ENCODE data around the gene ADRB2. TPM values are rescaled to one million over a fixed set of nuclear protein-coding genes. Genes with fewer than 3 reads are reported as not detected.

ADRB2 gene
- total RNA-seq, 1 experiment from 2014 or later = not detected

- H3K4me3 Mint-ChIP-seq (ENCODE audit: unreplicated experiment) = no peak overlapping the region
- no peaks in the 10 kb centered on the region for H3K4me1 Mint-ChIP-seq (ENCODE audit: low read depth, unreplicated experiment)
- TF ChIP-seq CTCF (IDR thresholded peaks at IDR 0.05; ENCODE audit: insufficient read depth in 1 of 2, low read depth in 1 of 2, low read length in 1 of 2, severe bottlenecking in 1 of 2, unreplicated experiment in 1 of 2) = no peak
- ChIA-PET POLR2A (no interaction called here), CTCF (no interaction called here)
- Histone ChIP-seq H3K9me3 (no peaks in the 10 kb centered on the region), H3K36me3 (ENCODE audit: control insufficient read depth, insufficient read depth, low read length) (no peaks in the 10 kb centered on the region), H3K27me3 (replicated peaks; ENCODE audit: control insufficient read depth, insufficient read depth, low read length) (peaks cover 2% of the 10 kb centered on the region; the same call in 1 of the 2 replicates), H3K4me3 (ENCODE audit: low read depth, low read length) (no peak overlapping the region), H3K4me1 (no peaks in the 10 kb centered on the region)
- BruUV-seq (replicated peaks) = no TSS peak
- no peaks in the 10 kb centered on the region for H3K9me3 Mint-ChIP-seq (ENCODE audit: unreplicated experiment)
- no peak for DNase-seq
- H3K27ac Mint-ChIP-seq (ENCODE audit: unreplicated experiment) = no peak overlapping the region
- H3K36me3 Mint-ChIP-seq (ENCODE audit: insufficient read depth, unreplicated experiment) = no peaks in the 10 kb centered on the region
- peaks cover 29% of the 10 kb centered on the region for H3K27me3 Mint-ChIP-seq (ENCODE audit: insufficient read depth, unreplicated experiment)
- intact Hi-C loops (cut with micrococcal nuclease; ENCODE audit: unreplicated experiment) = loop anchor here (2.0 kb wide), 1 partner anchor 76 kb away; no protein-coding TSS in a partner anchor
Measured at GRCh38 chr5:148816357-148816756, 10.1 kb upstream of the ADRB2 start.

- TF ChIP-seq CTCF (IDR thresholded peaks at IDR 0.05; ENCODE audit: insufficient read depth in 1 of 2, low read depth in 1 of 2, low read length in 1 of 2, severe bottlenecking in 1 of 2, unreplicated experiment in 1 of 2) = no peak
- Mint-ChIP-seq H3K4me3 (ENCODE audit: unreplicated experiment) (no peak overlapping the region), H3K9me3 (ENCODE audit: unreplicated experiment) (no peaks in the 10 kb centered on the region), H3K4me1 (ENCODE audit: low read depth, unreplicated experiment) (no peaks in the 10 kb centered on the region), H3K27me3 (ENCODE audit: insufficient read depth, unreplicated experiment) (peaks cover 28% of the 10 kb centered on the region), H3K36me3 (ENCODE audit: insufficient read depth, unreplicated experiment) (no peaks in the 10 kb centered on the region), H3K27ac (ENCODE audit: unreplicated experiment) (no peak overlapping the region)
- CTCF ChIA-PET = no interaction called here
- intact Hi-C loops (cut with micrococcal nuclease; ENCODE audit: unreplicated experiment) = loop anchor here (2.0 kb wide), 1 partner anchor 76 kb away; no protein-coding TSS in a partner anchor
- Histone ChIP-seq H3K4me1 (no peaks in the 10 kb centered on the region), H3K36me3 (ENCODE audit: control insufficient read depth, insufficient read depth, low read length) (no peaks in the 10 kb centered on the region), H3K9me3 (no peaks in the 10 kb centered on the region), H3K4me3 (ENCODE audit: low read depth, low read length) (no peak overlapping the region), H3K27me3 (replicated peaks; ENCODE audit: control insufficient read depth, insufficient read depth, low read length) (peaks cover 2% of the 10 kb centered on the region; the same call in 1 of the 2 replicates)
- no peak for DNase-seq
- POLR2A ChIA-PET = no interaction called here
- BruUV-seq (replicated peaks) = no TSS peak
Measured at GRCh38 chr5:148816782-148817181, 9.6 kb upstream of the ADRB2 start.

GRCh38 chr5:148817606-148818005, 8.8 kb upstream of the ADRB2 start:
- no peaks in the 10 kb centered on the region for H3K36me3 Mint-ChIP-seq (ENCODE audit: insufficient read depth, unreplicated experiment)
- intact Hi-C loops (cut with micrococcal nuclease; ENCODE audit: unreplicated experiment) = loop anchor here (2.0 kb wide), 1 partner anchor 77 kb away; no protein-coding TSS in a partner anchor
- peaks cover 25% of the 10 kb centered on the region for H3K27me3 Mint-ChIP-seq (ENCODE audit: insufficient read depth, unreplicated experiment)
- H3K27ac Mint-ChIP-seq (ENCODE audit: unreplicated experiment) = no peak overlapping the region
- no peaks in the 10 kb centered on the region for H3K4me1 Mint-ChIP-seq (ENCODE audit: low read depth, unreplicated experiment)
- no peak overlapping the region for H3K4me3 Mint-ChIP-seq (ENCODE audit: unreplicated experiment)
- ChIA-PET POLR2A (no interaction called here), CTCF (no interaction called here)
- Histone ChIP-seq H3K36me3 (ENCODE audit: control insufficient read depth, insufficient read depth, low read length) (no peaks in the 10 kb centered on the region), H3K4me3 (ENCODE audit: low read depth, low read length) (no peak overlapping the region), H3K4me1 (no peaks in the 10 kb centered on the region), H3K27me3 (replicated peaks; ENCODE audit: control insufficient read depth, insufficient read depth, low read length) (peaks cover 2% of the 10 kb centered on the region; the same call in 1 of the 2 replicates), H3K9me3 (no peaks in the 10 kb centered on the region)
- BruUV-seq (replicated peaks) = no TSS peak
- H3K9me3 Mint-ChIP-seq (ENCODE audit: unreplicated experiment) = no peaks in the 10 kb centered on the region
- no peak for DNase-seq
- no peak for TF ChIP-seq CTCF (IDR thresholded peaks at IDR 0.05; ENCODE audit: insufficient read depth in 1 of 2, low read depth in 1 of 2, low read length in 1 of 2, severe bottlenecking in 1 of 2, unreplicated experiment in 1 of 2)
